ENCODE measurements around the gene THADA.
A peak's percentile ranks its signal among the peaks of the same experiment; 100 is the strongest.
"Not testable (repeated sequence)": the region's sequence is repeated elsewhere in the genome, so short reads cannot be mapped to it uniquely, and the experiment has no call there.

THADA gene

DNA sequence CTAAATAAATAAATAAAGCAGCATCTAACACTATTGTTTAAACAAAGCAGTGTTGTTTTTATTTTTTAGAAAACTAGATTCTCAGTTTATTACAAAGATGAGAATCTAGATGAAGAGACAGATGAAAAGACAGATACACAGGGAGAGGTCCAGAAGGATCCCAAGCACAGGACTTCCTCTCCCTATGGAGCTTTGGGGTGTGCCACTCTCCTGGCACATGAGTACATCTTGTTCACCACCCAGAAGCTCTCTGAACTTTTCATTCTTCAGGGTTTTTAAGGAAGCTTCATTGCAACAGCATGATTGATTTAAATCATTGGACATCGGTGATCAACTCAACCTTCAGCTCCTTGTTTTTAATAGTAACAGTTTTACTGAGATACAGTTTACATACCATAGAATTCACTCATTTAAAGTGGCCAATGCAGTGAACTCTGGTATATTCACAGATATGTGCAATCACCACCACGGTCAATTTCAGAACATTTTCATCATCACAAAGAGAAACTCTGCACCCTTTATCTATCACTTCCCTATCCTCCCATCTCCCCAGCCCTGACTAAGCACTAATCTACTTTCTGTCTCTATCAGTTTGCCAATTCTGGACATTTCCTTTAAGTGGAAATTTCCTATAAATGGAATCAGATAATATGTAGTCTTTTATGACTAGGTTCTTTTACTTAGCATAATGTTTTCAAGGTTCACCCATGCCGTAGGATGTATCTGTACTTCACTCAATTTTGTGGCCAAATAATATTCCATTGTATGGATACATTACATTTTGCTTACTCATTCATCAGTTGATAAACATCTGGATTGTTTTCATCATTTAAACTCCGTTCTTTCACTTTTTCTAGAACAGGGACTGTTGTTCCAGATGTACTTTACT, 307.2 kb downstream of the THADA start:
- no peak for DNase-seq

DNA sequence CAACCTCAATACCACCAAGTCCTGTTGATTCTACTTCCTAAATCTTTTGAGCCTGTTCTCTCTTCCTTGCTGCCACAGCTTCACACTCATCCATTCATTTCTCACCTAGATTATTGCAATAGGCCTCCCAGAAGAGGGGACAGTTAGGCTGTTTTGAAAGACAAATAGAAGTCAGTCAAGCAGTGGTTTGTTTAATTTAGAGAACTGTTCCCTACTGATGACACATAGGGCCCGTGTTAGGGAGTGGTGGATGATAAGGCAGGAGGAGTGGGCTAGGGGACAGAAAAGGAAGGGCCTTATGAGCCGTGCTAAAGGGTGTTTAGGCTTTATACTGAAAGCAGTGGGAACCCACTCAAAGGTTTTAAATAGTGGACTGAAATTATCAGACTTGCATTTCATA, 309.9 kb downstream of the THADA start:
- no peak for DNase-seq

DNA sequence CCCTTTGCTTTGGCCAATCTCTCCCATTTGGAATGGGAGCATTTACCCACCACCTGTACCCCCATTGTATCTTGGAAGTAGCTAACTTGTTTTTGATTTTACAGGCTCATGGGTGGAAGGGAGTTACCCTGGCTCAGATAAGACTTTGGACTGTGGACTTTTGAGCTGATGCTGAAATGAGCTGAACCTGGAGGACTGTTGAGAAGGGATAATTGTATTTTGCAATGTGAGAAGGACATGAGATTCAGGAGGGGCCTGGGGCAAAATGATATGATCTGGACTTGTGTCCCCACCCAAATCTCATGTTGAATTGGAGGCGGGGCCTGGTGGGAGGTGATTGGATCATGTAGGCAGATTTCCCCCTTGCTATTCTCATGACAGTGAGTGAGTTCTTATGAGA, 310.9 kb downstream of the THADA start:
- no peak for DNase-seq

DNA sequence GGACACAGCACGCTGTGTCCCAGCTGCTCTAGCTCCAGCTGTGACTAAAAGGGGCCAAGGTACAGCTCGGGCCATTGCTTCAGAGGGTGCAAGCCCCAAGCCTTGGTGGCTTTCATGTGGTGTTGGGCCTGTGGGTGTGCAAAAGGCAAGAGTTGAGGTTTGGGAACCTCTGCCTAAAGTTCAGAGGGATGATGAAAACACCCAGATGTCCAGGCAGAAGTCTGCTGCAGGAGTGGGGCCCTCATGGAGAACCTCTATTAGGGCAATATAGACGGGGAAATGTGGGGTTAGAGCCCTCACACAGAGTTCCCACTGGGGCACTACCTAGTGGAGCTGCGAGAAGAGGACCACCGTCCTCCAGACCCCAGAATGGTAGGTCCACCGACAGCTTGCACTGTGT, 311.5 kb downstream of the THADA start:
- not testable (repeated sequence) for DNase-seq

DNA sequence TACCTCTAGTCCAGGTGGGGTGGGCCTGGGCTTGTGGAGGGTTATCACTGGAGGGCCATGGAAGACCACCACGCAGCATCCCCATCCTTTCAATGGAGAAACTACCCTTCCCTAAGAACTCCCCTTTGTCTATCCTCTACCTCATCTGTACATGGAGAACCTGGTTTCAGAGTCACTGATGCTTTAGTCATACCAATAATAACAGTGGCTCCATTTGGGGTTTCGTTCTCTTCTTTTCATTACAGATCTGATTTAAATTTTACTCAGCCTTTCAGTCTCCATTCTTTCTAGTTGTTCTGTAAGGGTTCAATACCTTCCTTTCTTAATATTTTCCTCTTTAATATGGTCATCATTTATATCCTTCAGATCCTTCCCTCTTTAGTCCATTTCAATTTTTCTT, 314.8 kb downstream of the THADA start:
- no peak for DNase-seq

DNA sequence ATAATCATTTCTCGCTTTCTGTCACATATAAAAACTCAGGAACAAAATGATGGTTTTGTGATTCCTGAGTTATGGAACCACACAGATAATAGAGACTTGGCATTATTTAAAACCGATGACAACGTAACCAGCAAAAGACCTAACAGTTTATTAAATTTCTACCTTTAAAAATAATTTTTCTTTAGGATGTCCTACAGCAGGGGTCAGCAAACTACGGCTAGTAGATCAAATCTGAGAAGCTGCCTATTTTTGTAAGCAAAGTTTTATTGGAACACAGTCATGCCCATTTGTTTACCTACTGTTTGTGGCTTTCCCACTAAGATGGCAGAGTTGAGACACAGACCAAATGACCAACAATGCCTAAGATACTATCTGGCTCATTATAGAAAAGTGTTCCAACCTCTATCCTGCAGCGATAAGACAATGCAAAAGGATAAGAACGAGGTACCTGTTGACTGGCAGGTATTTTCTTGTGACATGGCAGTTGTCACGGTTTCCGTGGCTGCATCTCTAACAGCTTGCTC, 316.5 kb downstream of the THADA start:
- DNase-seq, result no peak

DNA sequence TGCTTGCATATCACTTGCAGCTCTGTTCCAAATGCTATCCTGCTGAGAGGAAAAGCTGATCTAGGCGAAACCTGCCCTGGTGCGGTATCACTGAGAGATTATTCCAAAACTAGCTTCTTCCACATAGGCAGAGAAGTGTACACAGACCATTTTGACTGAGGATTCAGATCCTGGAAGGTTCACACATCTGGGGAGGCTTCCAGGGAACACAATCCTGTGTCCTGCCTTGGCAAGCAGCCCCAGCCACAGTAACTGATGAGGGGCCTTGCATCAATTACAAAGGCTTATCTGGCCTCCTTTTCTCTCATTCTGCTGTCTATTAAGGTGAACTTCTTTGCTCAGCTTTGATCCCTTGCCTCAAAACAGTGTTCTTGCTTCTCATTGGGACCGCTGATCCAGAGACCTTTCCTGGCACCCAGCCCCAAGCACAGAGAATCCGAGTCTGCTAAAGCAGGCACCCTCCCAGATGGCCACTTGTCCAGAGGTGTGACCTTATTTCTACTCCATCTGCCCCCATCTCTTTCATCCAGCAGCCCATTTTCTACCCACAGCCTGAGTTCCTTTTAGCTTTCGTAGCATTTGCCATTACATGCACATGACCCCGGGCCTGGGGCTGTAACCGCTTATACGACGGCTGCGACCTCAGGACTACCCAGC, 317.1 kb downstream of the THADA start:
- no peak for DNase-seq

DNA sequence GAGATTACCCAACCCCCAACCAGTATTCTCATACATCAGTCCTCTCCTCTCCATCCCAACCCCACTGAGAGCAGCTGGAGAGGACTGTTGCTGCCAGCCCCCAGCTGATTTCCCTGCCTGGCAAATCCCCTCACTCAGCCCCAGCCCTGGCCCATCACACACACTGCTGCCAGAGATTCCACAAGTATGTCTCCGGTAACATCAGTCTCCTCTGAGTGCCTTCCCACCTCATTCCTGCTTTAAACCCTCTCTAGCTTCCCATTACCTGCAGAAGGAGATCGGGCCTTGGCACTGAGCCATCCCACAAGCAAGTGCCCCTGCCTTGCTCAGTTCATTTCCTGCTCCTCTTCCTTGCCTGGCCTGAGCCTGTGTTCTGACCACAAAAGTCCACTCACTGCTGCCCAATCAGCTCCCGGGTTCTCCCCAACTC, 318.9 kb downstream of the THADA start:
- DNase-seq, result peak; percentile 73

DNA sequence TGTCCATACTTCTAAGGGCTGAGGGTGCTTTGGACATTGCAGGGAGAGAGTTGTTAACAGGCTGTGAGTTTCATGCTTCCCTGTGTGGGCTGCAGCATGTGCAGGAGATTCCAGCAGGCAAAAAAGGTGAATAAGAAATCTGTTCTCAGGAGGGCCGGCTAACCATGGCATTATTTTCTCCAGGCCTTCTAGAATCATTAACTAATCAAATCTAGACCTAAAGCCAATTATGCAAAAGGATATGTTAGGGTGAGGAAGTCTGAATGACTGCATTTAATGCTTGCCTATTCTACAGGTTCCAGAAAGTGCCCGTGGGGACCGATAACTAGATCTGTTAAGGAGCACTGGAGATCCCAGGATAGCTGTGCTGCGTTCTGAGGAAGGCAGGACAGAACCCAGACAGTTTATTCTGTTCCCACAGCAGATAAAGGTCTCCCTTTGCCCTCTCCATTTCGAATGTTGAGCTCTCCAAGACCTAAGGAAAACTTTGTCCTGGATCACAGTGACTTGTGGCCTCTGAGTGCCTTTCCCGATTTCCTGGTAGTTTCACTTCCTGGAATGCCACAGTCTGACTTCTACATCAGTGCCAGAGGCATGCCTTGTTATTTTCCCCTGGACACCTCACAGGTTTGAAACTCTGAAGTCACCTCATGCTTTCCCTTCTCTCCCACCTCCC, 319.4 kb downstream of the THADA start:
- DNase-seq, result no peak

DNA sequence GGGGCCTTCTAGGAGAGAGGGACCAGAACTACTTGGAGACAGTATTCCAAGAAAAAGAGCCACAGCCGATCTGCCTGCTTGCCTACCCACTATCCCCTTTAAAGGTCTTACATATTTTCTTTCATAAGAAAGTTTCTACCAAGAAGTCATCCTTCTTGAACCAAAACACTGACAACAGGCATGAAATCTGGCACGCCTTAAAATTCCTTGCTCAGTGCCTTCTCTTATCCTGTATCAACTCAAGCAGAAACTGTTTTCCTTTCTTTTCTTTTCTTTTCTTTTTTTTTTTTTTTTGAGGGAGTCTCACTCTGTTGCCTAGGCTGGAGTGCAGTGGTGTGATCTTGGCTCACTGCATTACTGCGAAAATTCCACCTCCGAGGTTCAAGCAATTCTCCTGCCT, 321.1 kb downstream of the THADA start:
- no peak for DNase-seq

DNA sequence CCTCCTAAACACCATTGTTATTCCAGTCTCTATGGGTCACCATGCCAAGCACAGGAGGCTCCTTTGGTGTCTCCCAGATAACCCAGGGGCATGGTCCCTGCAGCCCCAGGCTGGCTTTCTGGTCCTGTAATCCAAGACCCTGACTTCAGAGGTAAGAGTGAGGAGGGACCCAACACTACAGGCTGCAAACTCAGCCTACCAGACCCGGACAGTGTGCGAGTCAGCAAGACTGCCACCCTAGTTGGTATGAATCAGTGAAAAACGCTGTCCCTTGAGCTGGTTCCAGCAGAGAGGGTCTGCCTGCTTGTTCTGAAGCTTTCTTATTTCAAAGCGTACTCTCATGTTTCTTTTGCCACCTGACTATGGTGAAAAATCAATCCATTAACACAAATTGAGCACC, 321.8 kb downstream of the THADA start:
- no peak for DNase-seq

DNA sequence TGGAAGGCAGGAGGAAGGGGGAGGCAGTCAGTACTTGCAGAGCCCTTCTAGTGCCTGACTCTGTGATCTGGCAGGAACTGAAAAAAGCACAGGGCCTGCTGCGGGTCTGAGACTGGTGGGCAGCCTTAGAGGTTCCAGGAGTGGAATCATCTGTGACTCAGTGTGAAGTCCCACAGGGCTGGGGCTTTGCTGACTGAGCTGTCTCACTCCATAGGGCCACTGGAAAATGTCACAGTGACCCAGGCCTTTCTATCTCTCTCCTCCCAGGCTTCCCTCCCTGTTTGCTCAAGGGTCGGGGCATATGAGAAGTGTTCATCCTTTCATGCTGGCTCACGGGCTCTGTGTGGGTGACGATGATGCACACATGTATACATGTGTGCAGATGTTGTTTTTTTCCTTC, 322.3 kb downstream of the THADA start:
- DNase-seq, result no peak

DNA sequence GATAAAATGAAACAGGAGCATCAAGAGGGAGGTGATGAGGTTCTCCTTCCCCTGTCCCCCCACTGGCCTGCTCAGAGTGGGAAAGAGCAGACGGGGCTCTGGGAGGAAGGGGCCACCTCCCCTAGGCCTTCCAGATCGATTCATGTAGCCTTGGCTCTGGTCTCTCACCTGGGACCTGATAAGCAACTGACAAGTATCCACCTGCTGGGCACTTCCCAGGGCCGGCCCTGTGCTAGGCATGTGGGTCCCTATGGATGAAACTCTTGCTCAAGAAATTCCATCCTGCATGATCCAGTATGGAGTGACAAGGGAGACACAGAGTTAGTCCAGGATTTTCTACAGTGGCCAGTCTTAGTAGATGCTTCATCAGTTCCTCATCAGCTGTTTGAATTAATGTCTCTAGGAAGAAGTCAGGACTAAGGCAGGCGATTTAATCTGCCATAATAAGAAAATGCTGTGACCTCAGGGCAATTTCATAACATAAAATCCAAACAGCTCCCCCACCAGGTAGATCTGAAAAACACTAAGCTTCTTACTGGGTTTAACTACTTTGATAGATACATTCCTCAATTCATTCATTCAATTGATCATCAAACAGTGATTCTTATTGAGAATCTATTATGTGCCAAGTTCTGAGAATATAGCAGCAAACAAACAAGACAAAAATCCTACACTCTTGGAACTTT, 324.8 kb downstream of the THADA start:
- DNase-seq, result no peak

DNA sequence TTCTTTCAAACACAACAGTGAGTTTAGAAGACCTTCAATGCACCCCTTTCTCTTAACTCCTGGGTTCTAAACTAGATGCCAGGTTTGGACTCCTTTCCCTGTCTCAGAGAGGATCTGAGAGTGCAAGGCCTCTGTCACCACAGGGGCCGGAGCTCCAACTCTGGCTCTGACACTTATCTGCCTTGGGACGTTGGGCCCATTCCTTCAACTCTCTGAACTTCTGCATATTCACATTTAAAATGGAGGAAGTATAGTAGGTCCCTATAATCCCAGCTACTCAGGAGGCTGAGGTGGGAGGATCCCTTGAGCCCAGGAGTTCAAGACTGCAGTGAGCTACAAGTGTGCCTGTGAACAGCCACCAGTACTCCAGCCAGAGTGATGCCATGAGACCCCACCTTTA, 325.4 kb downstream of the THADA start:
- DNase-seq, result no peak

DNA sequence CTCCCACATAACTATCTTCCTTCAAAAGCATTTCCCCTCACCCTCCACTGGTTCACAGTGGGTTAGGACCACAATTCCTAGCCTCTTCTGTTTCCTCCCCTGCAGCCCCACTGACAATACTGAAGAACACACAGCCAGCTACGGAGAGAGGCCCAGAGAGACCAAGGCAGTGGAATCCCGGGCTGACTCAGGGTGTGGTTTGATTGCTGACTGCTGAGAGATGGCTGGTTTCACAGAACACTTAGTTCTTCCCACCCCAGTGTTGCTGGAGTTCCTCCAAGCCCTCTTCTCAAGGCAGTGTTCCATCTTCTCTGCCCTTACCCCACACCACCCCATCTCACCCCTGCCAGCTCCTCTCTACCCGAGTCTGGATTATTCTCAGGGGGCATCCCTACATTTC, 326.1 kb downstream of the THADA start:
- no peak for DNase-seq

DNA sequence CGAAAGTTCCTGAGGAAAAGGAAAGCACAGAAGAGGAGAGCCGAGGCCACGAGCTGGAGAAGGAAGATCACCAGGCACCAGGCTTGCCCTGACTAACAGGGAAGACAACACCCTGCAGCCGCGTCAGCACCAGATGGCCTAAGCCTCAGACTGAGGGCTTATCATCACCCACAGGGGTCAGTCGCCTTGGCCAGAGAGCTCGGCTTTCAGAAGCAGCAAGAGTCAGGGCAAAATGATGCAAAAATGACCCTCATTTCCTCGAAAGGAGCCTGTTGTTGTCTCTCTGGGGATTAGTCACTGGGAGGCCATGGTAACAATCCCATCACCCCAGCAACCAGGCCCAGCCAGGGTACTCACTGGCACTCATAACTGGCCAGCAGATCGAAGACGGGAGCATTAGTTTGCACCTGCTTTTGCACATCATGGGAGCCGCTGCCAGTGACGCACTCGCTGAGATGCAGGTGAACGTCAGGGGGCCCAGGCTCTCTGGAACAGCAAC, 326.7 kb downstream of the THADA start:
- no peak for DNase-seq

DNA sequence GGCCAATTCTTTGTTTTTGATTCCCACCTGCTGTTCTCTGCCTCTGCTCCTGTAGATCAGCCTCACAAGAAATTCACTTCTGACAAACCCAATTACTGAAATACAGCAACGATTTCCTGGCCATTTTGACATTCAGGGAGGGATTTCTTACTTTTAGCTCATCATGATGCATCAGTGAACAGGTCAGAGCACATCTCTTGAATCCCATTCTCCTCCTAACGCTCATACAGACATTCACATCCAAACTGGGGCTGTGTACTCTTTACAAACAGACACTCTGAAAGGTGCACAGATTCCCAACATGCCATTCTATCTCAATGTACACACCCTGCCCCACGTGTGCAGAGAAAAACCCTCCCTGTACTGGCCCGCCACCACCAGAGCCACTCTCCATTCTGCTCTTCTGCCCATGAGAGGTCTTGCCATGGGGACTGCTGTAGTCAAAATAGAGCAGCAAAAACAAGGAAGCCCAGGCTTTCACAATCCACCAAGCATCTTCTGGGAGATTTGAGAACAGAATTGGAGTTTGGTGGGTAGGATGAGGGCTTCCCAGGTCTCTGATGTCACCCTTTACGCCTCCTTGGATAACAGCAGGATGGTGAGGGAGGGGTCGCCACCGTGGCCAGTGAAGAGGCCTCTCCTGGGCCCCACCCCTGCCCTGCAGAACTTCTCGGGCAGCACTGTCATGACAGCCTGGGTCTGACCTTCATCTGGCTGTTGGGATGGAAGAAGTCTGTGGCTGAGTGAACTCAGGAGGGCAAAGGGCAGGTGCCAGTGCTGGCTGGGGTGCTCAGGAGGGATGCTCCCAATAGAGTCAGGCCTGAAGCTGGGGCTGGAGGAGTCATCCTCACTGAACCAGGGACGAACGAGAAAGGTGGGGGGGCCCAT, 327.5 kb downstream of the THADA start:
- DNase-seq, result no peak

DNA sequence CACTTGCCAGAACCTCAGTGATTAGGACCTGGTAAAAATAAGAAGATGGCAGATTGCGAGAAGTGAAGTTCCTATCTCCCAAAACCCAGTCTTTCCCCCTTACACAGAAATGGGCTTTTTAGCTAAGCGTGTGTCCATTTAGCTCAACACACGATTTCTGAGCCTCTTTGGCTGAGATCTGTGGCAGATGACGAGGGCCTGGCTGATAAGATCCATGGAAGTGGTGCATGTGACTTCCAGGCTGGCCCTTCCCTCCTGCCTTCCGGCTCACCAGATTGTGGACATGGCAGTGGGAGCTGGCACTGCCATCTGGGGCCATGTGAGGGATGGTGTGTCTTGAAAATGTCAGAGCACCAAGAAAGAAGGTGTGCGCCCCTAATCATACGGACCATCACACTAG, 328.5 kb downstream of the THADA start:
- DNase-seq, result no peak

DNA sequence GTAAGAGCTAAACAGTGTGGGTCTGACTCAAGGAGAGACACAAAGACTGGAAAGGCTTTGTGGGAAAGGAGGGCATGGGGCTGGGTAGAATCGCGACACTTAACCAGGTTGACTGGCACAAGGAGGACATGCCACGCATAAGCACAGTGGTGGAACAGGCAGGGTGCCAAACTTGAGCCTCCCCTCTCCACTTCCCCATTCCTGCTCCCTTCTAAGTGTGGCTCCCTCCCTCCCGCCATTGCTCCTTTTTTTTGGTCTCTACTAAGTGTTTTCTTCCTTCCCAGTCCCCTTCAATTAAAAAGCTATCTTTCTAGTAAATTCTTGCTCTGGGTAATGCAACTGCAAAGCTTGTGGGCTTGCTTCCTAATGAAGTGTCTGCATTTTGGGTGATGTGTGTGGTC, 329.1 kb downstream of the THADA start:
- peak; percentile 17 for DNase-seq

DNA sequence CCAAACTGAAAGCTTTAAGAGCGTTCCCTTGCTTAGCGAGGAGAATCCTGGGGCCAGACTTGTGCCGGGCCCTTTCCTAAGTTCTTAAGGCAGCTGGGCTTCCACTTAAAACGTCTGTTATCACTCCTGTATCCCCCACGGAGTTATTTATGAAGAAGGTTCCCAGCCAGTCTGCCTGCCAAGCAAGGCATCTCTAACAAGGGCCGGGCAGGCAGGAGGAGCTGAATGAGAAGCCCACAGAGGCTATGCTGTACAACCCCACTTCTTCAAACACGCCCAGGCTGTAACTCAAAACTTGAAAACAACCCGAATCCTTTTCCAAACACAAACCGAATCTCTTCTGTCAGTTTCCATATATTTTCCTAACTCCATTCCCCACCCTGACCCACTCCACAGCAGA, 330.4 kb downstream of the THADA start:
- DNase-seq, result no peak

DNA sequence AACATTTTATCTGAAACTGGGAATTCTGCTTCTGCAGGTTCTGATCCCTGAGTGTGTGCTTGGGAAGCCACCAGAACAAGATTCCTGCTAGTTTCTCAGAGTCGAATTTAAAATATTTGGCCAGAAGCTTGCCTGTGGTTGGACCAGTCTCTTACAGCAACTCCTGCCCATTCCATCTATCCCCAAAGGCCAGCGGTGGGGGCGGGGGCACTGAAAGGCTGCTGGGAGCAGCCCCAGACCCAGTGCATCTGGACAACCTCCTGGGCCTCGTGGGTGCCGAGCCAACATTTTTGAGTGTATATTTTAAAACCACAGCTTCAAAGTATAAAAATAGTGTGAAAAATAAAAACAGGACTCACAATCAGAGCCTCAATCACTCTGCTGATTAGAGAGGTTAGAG, 330.8 kb downstream of the THADA start:
- DNase-seq, result no peak

DNA sequence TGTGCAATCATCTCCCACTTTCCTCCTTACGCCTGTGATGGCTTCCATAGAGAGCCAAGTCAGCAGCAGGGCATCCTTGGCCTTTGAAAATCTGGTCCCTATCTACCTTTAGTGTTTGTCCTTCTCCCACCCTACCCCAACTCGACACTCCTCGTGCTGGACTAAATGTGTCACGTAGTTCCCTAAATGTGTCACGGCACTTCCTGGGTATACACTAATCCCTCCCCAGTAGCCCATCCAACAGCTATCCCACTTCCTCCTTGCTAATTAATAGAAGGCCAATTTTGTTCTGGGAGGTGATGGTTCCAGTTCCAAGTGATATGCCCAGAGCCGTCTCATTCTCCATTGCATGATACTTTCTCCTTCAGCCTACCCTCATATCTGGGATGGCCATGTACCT, 332.9 kb downstream of the THADA start:
- DNase-seq, result no peak

Data from NCI-H2029 (cell line).